Heart right ventricle (tissue), 16 donors: ENCODE measurements around the gene PHACTR3. TPM values are rescaled to one million over a fixed set of nuclear protein-coding genes. Genes with fewer than 3 reads are reported as not detected.

ENCODE experiments used
- ATAC-seq, 8 donors: fragments of 200-7000 bp; cut with Tn5 transposase; one replicate each; pipeline ENCODE4 v1.9.1; 2020; ENCODE audit warnings: mild to moderate bottlenecking in 8 of 8, moderate library complexity in 8 of 8, moderate number of reproducible peaks in 1 of 8
- DNase-seq, 2 donors: peaks; one replicate each; pipeline ENCODE4 v3.0.0-alpha.2; 2020
- H3K27ac ChIP-seq, 10 donors: fragments of 200-600 bp; sonication (generic) in 2 of 10; one replicate each; pipeline versions ENCODE4 v1.5.0 to v1.8.0; 2020 to 2022; ENCODE audit warnings: mild to moderate bottlenecking in 3 of 10
- H3K27me3 ChIP-seq, 7 donors: fragments of 200-600 bp; one replicate each; pipeline ENCODE4 v1.8.0; 2021 to 2022; ENCODE audit warnings: mild to moderate bottlenecking in 2 of 7
- H3K36me3 ChIP-seq, 9 donors: fragments of 200-600 bp; sonication (generic) in 1 of 9; one replicate each; pipeline versions ENCODE4 v1.5.0 to v1.8.0; 2020 to 2022; ENCODE audit warnings: mild to moderate bottlenecking in 2 of 9
- H3K4me1 ChIP-seq, 9 donors: fragments of 200-600 bp; sonication (generic) in 1 of 9; one replicate each; pipeline versions ENCODE4 v1.5.0 to v1.8.0; 2020 to 2022; ENCODE audit warnings: mild to moderate bottlenecking in 4 of 9
- H3K4me3 ChIP-seq, 10 donors: fragments of 200-600 bp; sonication (generic) in 2 of 10; one replicate each; pipeline versions ENCODE4 v1.5.0 to v1.8.0; 2020 to 2022; ENCODE audit warnings: mild to moderate bottlenecking in 7 of 10, moderate library complexity in 2 of 10
- H3K9me3 ChIP-seq, 11 donors: fragments of 200-600 bp in 10 of 11; sonication (generic) in 2 of 11; one replicate each; pipeline versions ENCODE4 v1.5.0 to v1.8.0; 2013 to 2022; ENCODE audit warnings: mild to moderate bottlenecking in 2 of 11, control low read depth in 1 of 11, moderate library complexity in 1 of 11
- WGBS, 2 donors: extraction: QIAGEN DNeasy Blood & Tissue Kit; methylation state at CpG; one replicate each; pipeline ENCODE4 v1.1.7; 2013; ENCODE audit warnings: inconsistent platforms in 1 of 2; 5-methylcytosine and 5-hydroxymethylcytosine counted together
- intact Hi-C, 10 donors: fragments of 100-400 bp; cut with DNase I; formaldehyde crosslinking; loops; one replicate each; pipeline versions ENCODE4 v1.11.1 to v1.14.2; 2022
- polyA plus RNA-seq, 2 donors: library from polyadenylated mRNA; stranded (reverse); fragments of 200-250 nt; gene quantifications; one replicate each; pipeline ENCODE4 v1.2.3, GENCODE V29; 2013
- total RNA-seq, 10 donors: library from RNA; stranded (reverse); fragmentation: NEBNext Ultra II Directional in 3 of 10; extraction: Animal tissue kit (Norgen Biotek cat#: 25700) in 3 of 10; gene quantifications; one replicate each; pipeline versions ENCODE4 v1.2.1 to v1.2.4, GENCODE V29; 2021 to 2023
- TF ChIP-seq, protein P1 (sequence below), 9 donors: fragments of 200-600 bp; sonication (generic) in 2 of 9; IDR thresholded peaks; one replicate each; pipeline versions ENCODE4 v1.5.0 to v1.8.0; 2021 to 2022; ENCODE audit warnings: antibody characterized with exemption in 9 of 9, mild to moderate bottlenecking in 5 of 9, moderate library complexity in 1 of 9
- donor health status: Arrhythmogenic right ventricular cardiomyopathy.
- donor health status: ischemic (EF 13 %, LVEDD 7.1; RV severe dilation, severe dysfunction).
- donor health status: healthy with polysubstance abuse.
- donor health status: DM: no; HTN: yes; CAD: no.
- donor health status: DM: no; HTN: no; CAD: no.
- donor health status: ischemic (EF 25% LVEDD 6.9; RV normal size, moderate dysfunction).
- donor health status: ischemic (EF 25% LVEDD 5.7; RV mildly dilated, moderate dysfunction).
- donor health status: healthy.
- donor health status: DM: yes; HTN: yes; CAD: no.
- donor health status: Ischemic cardiomyopathy.
- donor health status: ischemic (EF 35%, LVEDD 5.7; RV mildly dilated, moderate dysfunction).
- donor health status: nonischemic (EF 11% LVEDD 7.7; RV severe dilation, severe dysfunction).
- donor health status: DM: yes; HTN: yes; CAD: no.
- donor health status: PGD.
- donor health status: ischemic (EF 29% LVEDD 5.4; RV normal size, mild dysfunction).
- donor health status: nonischemic (EF 23%, LVEDD 6.1; RV moderate dilation, normal function).

The PHACTR3 gene
- total and polyA plus RNA-seq, 12 donors: 0.51 to 24.1 (median 3.7) TPM

DNA sequence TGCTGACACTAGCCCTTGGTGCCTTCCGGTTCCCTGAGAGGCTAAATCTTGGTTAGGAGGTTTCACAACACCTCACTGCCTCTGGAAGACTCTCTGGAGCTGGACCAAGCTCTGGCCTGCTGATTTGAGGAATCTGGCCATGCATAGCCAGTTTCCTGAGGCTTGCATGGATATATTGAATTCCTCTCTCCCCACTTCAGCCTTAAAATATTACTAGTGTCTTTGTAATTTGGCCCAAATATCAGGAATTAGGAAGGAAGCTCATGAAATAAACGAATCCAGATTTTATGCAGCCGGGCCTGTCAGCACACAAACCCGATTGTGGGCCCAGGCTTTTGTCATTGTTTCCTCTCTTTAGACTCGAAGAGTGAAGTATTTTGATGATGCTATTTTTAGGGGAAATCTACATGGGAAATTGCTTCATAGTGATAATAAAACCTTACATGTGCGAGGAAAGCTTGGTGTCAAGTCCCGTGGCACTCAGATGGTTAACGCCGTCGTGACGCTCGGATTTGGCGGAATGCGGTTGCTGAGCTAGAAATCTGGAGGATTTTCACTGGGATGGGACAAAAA lies 144.4 kb downstream of the PHACTR3 start:
- no peak for DNase-seq
- WGBS, 2 donors: 53 to 62% methylated on average over 14 of the region's 14 CpGs
- intact Hi-C loops: loop anchor here in 4 of 10 donors (2.0 to 5.0 kb wide), 3 partner anchors 150 to 176 kb away; no protein-coding TSS in a partner anchor
- H3K36me3 ChIP-seq: no peaks in the 10 kb centered on the region
- H3K4me1 ChIP-seq: peaks cover 0 to 41% (median 29%) of the 10 kb centered on the region in 9 donors
- TF ChIP-seq, protein P1, sequence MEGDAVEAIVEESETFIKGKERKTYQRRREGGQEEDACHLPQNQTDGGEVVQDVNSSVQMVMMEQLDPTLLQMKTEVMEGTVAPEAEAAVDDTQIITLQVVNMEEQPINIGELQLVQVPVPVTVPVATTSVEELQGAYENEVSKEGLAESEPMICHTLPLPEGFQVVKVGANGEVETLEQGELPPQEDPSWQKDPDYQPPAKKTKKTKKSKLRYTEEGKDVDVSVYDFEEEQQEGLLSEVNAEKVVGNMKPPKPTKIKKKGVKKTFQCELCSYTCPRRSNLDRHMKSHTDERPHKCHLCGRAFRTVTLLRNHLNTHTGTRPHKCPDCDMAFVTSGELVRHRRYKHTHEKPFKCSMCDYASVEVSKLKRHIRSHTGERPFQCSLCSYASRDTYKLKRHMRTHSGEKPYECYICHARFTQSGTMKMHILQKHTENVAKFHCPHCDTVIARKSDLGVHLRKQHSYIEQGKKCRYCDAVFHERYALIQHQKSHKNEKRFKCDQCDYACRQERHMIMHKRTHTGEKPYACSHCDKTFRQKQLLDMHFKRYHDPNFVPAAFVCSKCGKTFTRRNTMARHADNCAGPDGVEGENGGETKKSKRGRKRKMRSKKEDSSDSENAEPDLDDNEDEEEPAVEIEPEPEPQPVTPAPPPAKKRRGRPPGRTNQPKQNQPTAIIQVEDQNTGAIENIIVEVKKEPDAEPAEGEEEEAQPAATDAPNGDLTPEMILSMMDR (IDR thresholded peaks at IDR 0.05): no peak
- H3K27ac ChIP-seq: no peak overlapping the region
- peaks cover 0 to 51% (median 17%) of the 10 kb centered on the region in 7 donors for H3K27me3 ChIP-seq
- ATAC-seq: peak in 1 of 8 donors; percentile 16
- H3K9me3 ChIP-seq: no peaks in the 10 kb centered on the region
- no peak overlapping the region for H3K4me3 ChIP-seq

DNA sequence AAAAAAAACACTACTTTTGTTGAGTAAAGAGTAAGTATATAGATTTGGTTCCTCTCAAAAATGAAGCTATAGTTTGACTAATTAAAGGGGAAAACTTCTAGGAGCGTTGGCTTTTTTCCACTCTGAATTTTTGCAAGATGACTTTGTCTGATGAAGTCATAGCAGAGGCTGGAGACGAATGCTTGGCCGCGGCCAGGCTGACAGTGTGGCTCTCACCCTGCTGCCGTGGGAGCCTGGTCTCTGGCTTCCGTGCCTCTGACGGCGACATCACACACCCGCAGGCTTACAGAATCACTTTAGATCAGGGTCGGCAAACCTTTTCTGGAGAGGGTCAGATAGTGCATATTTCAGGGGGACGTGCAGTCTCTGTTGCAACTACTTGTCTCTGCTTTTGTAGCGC lies 145.0 kb downstream of the PHACTR3 start:
- TF ChIP-seq, protein P1 (IDR thresholded peaks at IDR 0.05): no peak
- H3K27ac ChIP-seq: peak overlapping the region in 2 of 10 donors; percentile 7 to 19

DNA sequence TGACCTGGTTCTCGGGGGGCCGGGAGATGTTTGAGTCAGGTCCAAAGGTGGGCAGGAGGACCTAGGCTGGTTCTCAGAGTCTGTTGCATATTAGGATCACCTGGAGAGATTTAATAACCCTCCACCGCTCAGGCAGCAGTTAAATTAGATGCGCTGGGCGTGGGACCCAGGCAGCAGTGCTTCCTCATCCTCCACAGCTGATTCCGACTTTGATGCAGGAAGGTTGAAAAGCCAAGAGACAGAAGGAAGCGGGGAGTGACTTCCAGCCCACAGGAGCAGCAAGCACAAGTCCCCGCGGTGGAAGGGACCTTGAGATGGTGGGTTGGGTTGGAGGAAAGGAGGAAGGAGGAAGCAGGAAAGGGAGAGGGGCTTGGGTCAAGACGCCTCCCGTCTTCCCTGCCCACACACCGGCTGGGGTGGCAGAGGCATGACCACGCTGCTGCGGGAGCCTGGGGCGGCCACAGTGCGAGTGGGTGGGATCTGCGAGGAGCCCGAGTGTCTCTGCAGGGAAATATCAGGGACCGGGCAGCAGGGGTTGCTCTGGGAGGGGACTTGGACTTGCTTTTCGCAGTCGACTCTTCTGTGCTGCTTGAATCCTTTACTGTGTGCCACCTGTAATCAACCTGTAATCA lies 146.0 kb downstream of the PHACTR3 start:
- H3K4me3 ChIP-seq: no peak overlapping the region
- TF ChIP-seq, protein P1 (IDR thresholded peaks at IDR 0.05): no peak
- no peak for DNase-seq
- H3K36me3 ChIP-seq: no peaks in the 10 kb centered on the region
- H3K27me3 ChIP-seq: peaks cover 0 to 67% (median 23%) of the 10 kb centered on the region in 7 donors
- intact Hi-C loops: loop anchor here (2.0 to 5.0 kb wide), 7 partner anchors 148 to 180 kb away; partner anchors contain the start of gene PHACTR3 (in 1 of the 10)
- ATAC-seq: no peak
- H3K4me1 ChIP-seq: peaks cover 0 to 42% (median 29%) of the 10 kb centered on the region in 9 donors
- no peaks in the 10 kb centered on the region for H3K9me3 ChIP-seq
- H3K27ac ChIP-seq: no peak overlapping the region
- 64 to 72% methylated on average over 21 of the region's 21 CpGs for WGBS, 2 donors

More for the DNA sequence above, 145.0 kb downstream of the PHACTR3 start:
- Histone ChIP-seq H3K4me1 (peaks cover 0 to 42% (median 29%) of the 10 kb centered on the region in 9 donors), H3K36me3 (no peaks in the 10 kb centered on the region), H3K4me3 (no peak overlapping the region), H3K9me3 (no peaks in the 10 kb centered on the region), H3K27me3 (peaks cover 0 to 57% (median 23%) of the 10 kb centered on the region in 7 donors)
- intact Hi-C loops: loop anchor here in 4 of 10 donors (2.0 to 5.0 kb wide), 3 partner anchors 150 to 177 kb away; no protein-coding TSS in a partner anchor
- DNase-seq (peak in 1 of 2 donors; percentile 36), ATAC-seq (no peak)
- 53 to 57% methylated on average over 12 of the region's 12 CpGs for WGBS, 2 donors

DNA sequence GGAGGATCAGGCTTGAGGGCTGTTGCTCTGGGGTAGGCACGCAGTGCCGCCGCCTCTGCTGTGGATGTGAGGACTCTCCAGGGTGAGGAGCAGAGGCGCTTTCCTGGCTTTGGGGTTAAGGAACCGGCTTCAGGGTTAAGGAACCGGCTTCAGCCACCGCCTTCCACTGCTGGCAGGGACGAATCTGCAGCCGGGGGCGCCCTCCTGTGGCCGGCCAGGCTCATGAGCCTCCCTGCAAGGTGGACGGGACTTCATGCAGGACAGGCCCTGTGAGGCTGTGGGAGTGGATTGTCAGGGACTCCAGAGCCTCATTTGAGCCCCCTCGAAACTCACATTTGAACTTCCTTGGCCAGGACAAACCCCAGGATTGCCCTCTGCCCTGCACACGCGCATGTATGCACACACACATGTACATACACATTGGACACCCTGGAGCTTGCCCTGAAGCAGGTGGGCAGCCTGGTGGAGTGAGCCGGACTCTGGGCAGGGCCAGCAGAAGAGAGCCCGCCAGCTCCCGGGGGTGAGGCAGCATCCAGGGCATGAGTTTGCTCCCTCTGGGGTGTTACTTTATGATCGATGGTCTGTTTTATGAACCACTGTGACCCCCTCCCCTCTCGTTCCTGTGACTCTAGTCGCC lies 146.9 kb downstream of the PHACTR3 start:
- Histone ChIP-seq H3K27ac (peak overlapping the region in 2 of 10 donors; percentile 79 to 82), H3K36me3 (no peaks in the 10 kb centered on the region), H3K4me3 (no peak overlapping the region), H3K9me3 (no peaks in the 10 kb centered on the region), H3K4me1 (peaks cover 0 to 42% (median 29%) of the 10 kb centered on the region in 9 donors), H3K27me3 (peaks cover 0 to 71% (median 23%) of the 10 kb centered on the region in 7 donors)
- TF ChIP-seq, protein P1 (IDR thresholded peaks at IDR 0.05): peak; percentile 51 to 87 (median 79)
- DNase-seq (peak; percentile 63 to 78), ATAC-seq (peak; percentile 61 to 87 (median 80))
- 27 to 28% methylated on average over 21 of the region's 21 CpGs for WGBS, 2 donors
- intact Hi-C loops: loop anchor here (1.0 to 5.0 kb wide), 8 partner anchors 149 to 180 kb away; partner anchors contain the start of gene PHACTR3 (in 1 of the 10)
